IMR-90 (cell line): ENCODE measurements around the gene LY6G6D. TPM values are rescaled to one million over a fixed set of nuclear protein-coding genes. Genes with fewer than 3 reads are reported as not detected.
A peak's percentile ranks its signal among the peaks of the same experiment; 100 is the strongest.

ENCODE experiments used
- ATAC-seq: fragments of 200-7000 bp; cut with Tn5 transposase; 2 replicates; pipeline ENCODE4 v1.9.1; 2020; ENCODE audit warnings: low read depth, mild to moderate bottlenecking, moderate library complexity
- BruUV-seq: library from RNA; stranded (reverse); fragments of 400-500 nt; replicated peaks from 2 replicates; lab custom pipeline; 2021; lab: Mats Ljungman, UMichigan
- CTCF ChIA-PET: fragments of 300-600 bp; formaldehyde crosslinking; extraction: SDS; loops from one replicate; lab custom pipeline; 2021; ENCODE audit warnings: antibody characterized with exemption; lab: Yijun Ruan, JAX
- POLR2A ChIA-PET: fragments of 300-600 bp; sonication (Branson Sonifier 250); formaldehyde crosslinking; loops from one replicate; lab custom pipeline; 2022; ENCODE audit warnings: antibody characterized with exemption; ENCODE audit not compliant: unreplicated experiment; lab: Charles Lee
- DNase-seq: peaks from one replicate; pipeline ENCODE4 v3.0.0; 2013
- H2AFZ ChIP-seq: replicated peaks from 2 replicates; pipeline ENCODE3; 2013; ENCODE audit warnings: low read length, mild to moderate bottlenecking; ENCODE audit not compliant: poor library complexity
- H2AK5ac ChIP-seq: 2 replicates; pipeline ENCODE4 v1.6.1; 2013; ENCODE audit warnings: low read depth, low read length, inconsistent platforms
- H2AK9ac ChIP-seq: replicated peaks from 2 replicates; pipeline ENCODE3; 2013; ENCODE audit warnings: mild to moderate bottlenecking, low read depth, low read length, moderate library complexity; ENCODE audit not compliant: poor library complexity
- H2BK120ac ChIP-seq: 2 replicates; pipeline ENCODE4 v1.6.1; 2013; ENCODE audit warnings: low read depth, low read length, inconsistent platforms
- H2BK15ac ChIP-seq: 3 replicates; pipeline ENCODE4 v1.6.1; 2013; ENCODE audit warnings: low read depth, low read length, inconsistent platforms
- H2BK20ac ChIP-seq: 2 replicates; pipeline ENCODE4 v1.6.1; 2013; ENCODE audit warnings: low read depth, mild to moderate bottlenecking, inconsistent platforms, low read length, moderate library complexity
- H2BK5ac ChIP-seq: 2 replicates; pipeline ENCODE4 v1.6.1; 2013; ENCODE audit warnings: mild to moderate bottlenecking, low read depth, low read length, inconsistent platforms; ENCODE audit not compliant: poor library complexity, severe bottlenecking
- H3K14ac ChIP-seq: replicated peaks from 2 replicates; pipeline ENCODE4 v1.6.1; 2013; ENCODE audit warnings: low read depth, low read length, inconsistent platforms
- H3K18ac ChIP-seq: 2 replicates; pipeline ENCODE4 v1.6.1; 2013; ENCODE audit warnings: low read depth, low read length, control low read depth
- H3K23ac ChIP-seq: 2 replicates; pipeline ENCODE4 v1.6.1; 2013; ENCODE audit warnings: low read depth, low read length, inconsistent platforms
- H3K27ac ChIP-seq: 2 replicates; pipeline ENCODE4 v1.5.1; 2013; ENCODE audit warnings: mild to moderate bottlenecking, control low read depth, low read length; ENCODE audit not compliant: insufficient read depth
- H3K27me3 ChIP-seq: 2 replicates; pipeline ENCODE4 v1.6.1; 2013; ENCODE audit warnings: low read length; ENCODE audit not compliant: control insufficient read depth, insufficient read depth
- H3K36me3 ChIP-seq: 2 replicates; pipeline ENCODE4 v1.6.1; 2013; ENCODE audit warnings: low read length, mixed read lengths; ENCODE audit not compliant: control insufficient read depth, insufficient read depth
- H3K4ac ChIP-seq: 2 replicates; pipeline ENCODE4 v1.6.1; 2013; ENCODE audit warnings: low read depth, low read length, inconsistent platforms
- H3K4me1 ChIP-seq: 2 replicates; pipeline ENCODE4 v1.6.1; 2013; ENCODE audit warnings: low read length, mixed read lengths; ENCODE audit not compliant: control insufficient read depth, insufficient read depth
- H3K4me2 ChIP-seq: 2 replicates; pipeline ENCODE4 v1.6.1; 2013; ENCODE audit warnings: low read depth, mild to moderate bottlenecking, control low read depth, low read length, moderate library complexity
- H3K4me3 ChIP-seq: 2 replicates; pipeline ENCODE4 v1.5.1; 2013; ENCODE audit warnings: low read depth, mild to moderate bottlenecking, control low read depth, low read length, moderate library complexity; ENCODE audit not compliant: insufficient read depth
- H3K56ac ChIP-seq: 2 replicates; pipeline ENCODE4 v1.6.1; 2013; ENCODE audit warnings: low read length, inconsistent platforms; ENCODE audit not compliant: insufficient read depth; ENCODE audit errors: extremely low read depth
- H3K79me1 ChIP-seq, 2 experiments: 2 replicates each; pipeline ENCODE4 v1.6.1; 2013; ENCODE audit warnings: low read length in 2 of 2, inconsistent platforms in 1 of 2, low read depth in 1 of 2
- H3K9ac ChIP-seq: 2 replicates; pipeline ENCODE4 v1.6.1; 2013; ENCODE audit warnings: low read depth, low read length, control low read depth
- H3K9me1 ChIP-seq: 2 replicates; pipeline ENCODE4 v1.6.1; 2013; ENCODE audit warnings: low read length, inconsistent platforms; ENCODE audit not compliant: insufficient read depth
- H3K9me3 ChIP-seq: 2 replicates; pipeline ENCODE4 v1.6.1; 2013; ENCODE audit warnings: low read length; ENCODE audit not compliant: control insufficient read depth, insufficient read depth
- H4K20me1 ChIP-seq: 2 replicates; pipeline ENCODE4 v1.6.1; 2013; ENCODE audit warnings: low read length, inconsistent platforms; ENCODE audit not compliant: insufficient read depth
- H4K5ac ChIP-seq: 2 replicates; pipeline ENCODE4 v1.6.1; 2013; ENCODE audit warnings: mild to moderate bottlenecking, low read depth, low read length, control low read depth
- H4K8ac ChIP-seq, 2 experiments: 2 replicates each; pipeline ENCODE4 v1.6.1; 2013; ENCODE audit warnings: low read depth in 2 of 2, low read length in 2 of 2, control low read depth in 1 of 2, inconsistent platforms in 1 of 2
- H4K91ac ChIP-seq: 2 replicates; pipeline ENCODE4 v1.6.1; 2013; ENCODE audit warnings: low read depth, low read length, inconsistent platforms; ENCODE audit not compliant: insufficient read depth
- MXI1 ChIP-seq: IDR thresholded peaks from 2 replicates; pipeline ENCODE4 v1.6.1; 2012; ENCODE audit warnings: low read depth, mild to moderate bottlenecking, low read length, moderate library complexity, borderline replicate concordance
- SMC3 ChIP-seq: fragments of 150-350 bp; IDR thresholded peaks from 2 replicates; pipeline ENCODE4 v1.6.1; 2016; ENCODE audit warnings: low read depth, mild to moderate bottlenecking, antibody characterized with exemption, low read length, moderate library complexity
- WGBS, 2 experiments: methylation state at CpG; one replicate each; pipeline versions ENCODE4 v1.1.5 to v1.1.7; 2013; ENCODE audit warnings: missing lambda C conversion rate in 2 of 2; ENCODE audit not compliant: insufficient read length in 1 of 2; ENCODE audit errors: extremely low coverage in 2 of 2; 5-methylcytosine and 5-hydroxymethylcytosine counted together
- dilution Hi-C: fragments of 300-500 bp; cut with HindIII; formaldehyde crosslinking; loops from one replicate; pipeline ENCODE4 v1.14.3; 2018; ENCODE audit warnings: low sequenced_read_pairs; ENCODE audit not compliant: unreplicated experiment
- in situ Hi-C: fragments of 300-500 bp; cut with MboI; formaldehyde crosslinking; loops from 3 replicates; pipeline ENCODE4 v1.14.3; 2019; ENCODE audit warnings: low sequenced_read_pairs, inconsistent platforms, mixed read lengths
- intact Hi-C: fragments of 100-400 bp; cut with micrococcal nuclease; formaldehyde crosslinking; loops from 2 replicates; pipeline ENCODE4 v1.10.0; 2022
- polyA plus RNA-seq, 3 experiments: library from polyadenylated mRNA; depleted of rRNA; stranded (reverse); fragments of >200 nt; gene quantifications; 2 replicates each; pipeline ENCODE4 v1.2.3, GENCODE V29; 2012; ENCODE audit warnings: low replicate concordance in 1 of 3
- total RNA-seq: library from RNA; depleted of rRNA; stranded (reverse); fragments of >200 nt; gene quantifications from 2 replicates; pipeline ENCODE4 v1.2.3, GENCODE V29; 2012

The LY6G6D gene
- total and polyA plus RNA-seq, 2 of the 4 experiments (the other 2 are of a cell fraction) = not detected

- POLR2A ChIA-PET = interaction anchor here (0.9 kb wide), 1 partner anchor 28 kb away, joined by 3 read pairs; no protein-coding TSS in a partner anchor
- intact Hi-C loops (loop anchor here (2.0 kb wide), 2 partner anchors 29 to 129 kb away; no protein-coding TSS in a partner anchor), dilution Hi-C loops (no loop called here)
Observed at GRCh38 chr6:31701666-31702404, 13.3 kb upstream of the LY6G6D start.

More at GRCh38 chr6:31701666-31702404, 13.3 kb upstream of the LY6G6D start:
- no peaks in the 10 kb centered on the region for H3K27me3 ChIP-seq
- peaks cover 21 to 44% of the 10 kb centered on the region in 2 experiments for H3K79me1 ChIP-seq
- H3K4me3 ChIP-seq = peak overlapping the region; percentile 67
- peaks cover 10% of the 10 kb centered on the region for H3K9me1 ChIP-seq
- peak overlapping the region; percentile 70 for H3K4ac ChIP-seq
- CTCF ChIA-PET = interaction anchor here (1.1 kb wide), 1 partner anchor 12 kb away, joined by 3 read pairs; no protein-coding TSS in a partner anchor
- H3K18ac ChIP-seq = peak overlapping the region; percentile 10; the same call in 1 of the 2 replicates
- peak; percentile 41 for DNase-seq
- in situ Hi-C loops = no loop called here
- peak overlapping the region; percentile 55 for H2AK9ac ChIP-seq
- no peak overlapping the region; the same call in 1 of the 2 replicates for H2BK120ac ChIP-seq
- H3K4me2 ChIP-seq = peak overlapping the region; percentile 97
- no peak overlapping the region; the same call in 1 of the 2 replicates for H4K5ac ChIP-seq
- no peaks in the 10 kb centered on the region for H3K9me3 ChIP-seq
- H2AK5ac ChIP-seq = peak overlapping the region; percentile 70; the same call in 1 of the 2 replicates
- H3K27ac ChIP-seq = peak overlapping the region; percentile 82
- H4K91ac ChIP-seq = peak overlapping the region; percentile 15; the same call in 1 of the 2 replicates
- H3K23ac ChIP-seq = peak overlapping the region; percentile 78
- 44% methylated on average over 3 of the region's 7 CpGs; no CpG with 5 or more reads in 1 of the 2 experiments for WGBS, 2 experiments
- peak; percentile 6; the same call in 1 of the 2 replicates for ATAC-seq
- H3K36me3 ChIP-seq = peaks cover 13% of the 10 kb centered on the region
- H3K9ac ChIP-seq = peak overlapping the region; percentile 77
- H2AFZ ChIP-seq = peak overlapping the region; percentile 39
- peaks cover 6% of the 10 kb centered on the region for H3K4me1 ChIP-seq
- H3K56ac ChIP-seq = peak overlapping the region; percentile 77
- no peak overlapping the region for H2BK15ac ChIP-seq
- peak overlapping the region; percentile 79 for H2BK5ac ChIP-seq
- peak overlapping the region; percentile 43 to 53; a peak in 2 of 4 replicates for H4K8ac ChIP-seq
- BruUV-seq = no TSS peak
- peak; percentile 71; the same call in 1 of the 2 replicates for TF ChIP-seq MXI1
- TF ChIP-seq SMC3 = no peak
- 0 out of 2 replicates have a peak, but pooled peaks cover 11% of the 10 kb centered on the region for H4K20me1 ChIP-seq
- peak overlapping the region; percentile 88 for H3K14ac ChIP-seq
- no peak overlapping the region for H2BK20ac ChIP-seq
